Activated naive CD8-positive, alpha-beta T cell treated with anti-CD3 and anti-CD28 coated beads, Interleukin-2, amount 10 ng/mL, durations not matched to agents 7 days and 5 days (primary cell): ENCODE measurements around the gene EPHA7. TPM values are rescaled to one million over a fixed set of nuclear protein-coding genes. Genes with fewer than 3 reads are reported as not detected.

Experiments
- ATAC-seq: fragments of 150-1000 bp; cut with Tn5 transposase; one replicate; pipeline ENCODE4 v1.10.0; 2021; ENCODE audit warnings: low read depth, moderate library complexity
- POLR2A ChIA-PET: fragments of 350-600 bp; sonication (Branson Sonifier 250); formaldehyde crosslinking; loops from one replicate; lab custom pipeline; 2021; ENCODE audit warnings: antibody characterized with exemption; lab: Charles Lee
- DNase-seq: peaks from one replicate; pipeline ENCODE4 v3.0.0; 2021
- H3K27ac Mint-ChIP-seq: one replicate; pipeline ENCODE4 v1.8.0; 2022; ENCODE audit warnings: mild to moderate bottlenecking, mixed read lengths
- H3K27me3 Mint-ChIP-seq: one replicate; pipeline ENCODE4 v1.8.0; 2022; ENCODE audit warnings: mild to moderate bottlenecking, moderate library complexity, mixed read lengths
- H3K36me3 Mint-ChIP-seq: one replicate; pipeline ENCODE4 v1.8.0; 2021; ENCODE audit warnings: mild to moderate bottlenecking, mixed read lengths
- H3K4me1 Mint-ChIP-seq: one replicate; pipeline ENCODE4 v1.8.0; 2021; ENCODE audit warnings: mixed read lengths
- H3K4me3 Mint-ChIP-seq: one replicate; pipeline ENCODE4 v1.8.0; 2022; ENCODE audit warnings: mild to moderate bottlenecking, moderate library complexity, mixed read lengths
- H3K9me3 Mint-ChIP-seq: one replicate; pipeline ENCODE4 v1.8.0; 2021; ENCODE audit warnings: mixed read lengths
- total RNA-seq, 2 experiments: library from RNA; stranded (reverse); gene quantifications; one replicate each; pipeline ENCODE4 v1.2.3, GENCODE V29; 2021

EPHA7 gene
- not detected for total RNA-seq

DNA sequence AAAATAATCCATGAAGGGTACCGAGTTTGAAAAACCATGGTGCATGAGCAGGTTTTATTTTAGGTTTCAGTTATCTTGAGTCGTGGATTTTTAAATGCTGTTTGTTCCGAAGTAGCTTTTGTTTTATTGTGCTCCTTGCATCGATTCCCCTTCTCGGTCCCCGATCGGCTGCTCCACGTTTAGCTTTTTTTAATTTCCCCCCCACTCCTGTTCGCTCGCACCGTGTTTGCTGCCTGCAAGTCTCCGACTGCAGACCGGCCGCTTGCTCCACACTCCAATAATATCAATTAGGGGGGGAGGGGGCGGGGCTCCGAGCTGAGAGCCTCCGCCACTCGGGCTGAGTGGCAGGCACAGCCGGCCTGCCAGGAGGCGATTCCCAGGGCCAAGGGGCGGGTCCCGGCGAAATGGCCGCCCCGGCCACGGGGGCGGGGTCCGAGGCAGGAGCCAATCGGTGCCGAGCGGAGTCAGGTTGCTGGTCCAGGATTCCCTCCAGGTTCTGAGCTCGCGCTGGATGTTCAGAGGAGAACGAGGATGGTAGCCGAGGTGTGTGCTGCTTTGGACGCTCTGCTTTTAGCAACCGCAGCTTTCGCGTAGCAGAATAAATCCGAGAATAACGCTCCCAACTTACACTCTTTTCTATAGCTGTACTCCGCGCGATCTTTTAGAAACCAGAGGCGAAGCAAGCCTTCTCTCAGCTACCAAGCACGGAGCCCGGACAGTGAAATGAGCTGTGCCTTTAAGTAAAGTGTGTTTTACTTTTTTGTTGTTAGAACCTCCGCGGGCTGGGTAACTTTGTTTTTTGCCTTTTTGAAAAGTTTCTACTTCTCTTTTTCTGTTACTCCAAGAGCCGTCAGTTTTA is at the start of gene EPHA7:
Gene EPHA7 (minus strand): TSS at position 256 of the 859 bp plus-strand sequence. CDS start 218 bp downstream, at position 38.
- Mint-ChIP-seq H3K9me3 (no peaks in the 10 kb centered on the region), H3K4me1 (peaks cover 17% of the 10 kb centered on the region), H3K27me3 (peaks cover 61% of the 10 kb centered on the region), H3K4me3 (peak within 1 kb of the TSS; percentile 80), H3K27ac (no peak within 1 kb of the TSS), H3K36me3 (no peaks in the 10 kb centered on the region)
- POLR2A ChIA-PET: no interaction called here
- DNase-seq (peak; percentile 49), ATAC-seq (peak; percentile 62)

DNA sequence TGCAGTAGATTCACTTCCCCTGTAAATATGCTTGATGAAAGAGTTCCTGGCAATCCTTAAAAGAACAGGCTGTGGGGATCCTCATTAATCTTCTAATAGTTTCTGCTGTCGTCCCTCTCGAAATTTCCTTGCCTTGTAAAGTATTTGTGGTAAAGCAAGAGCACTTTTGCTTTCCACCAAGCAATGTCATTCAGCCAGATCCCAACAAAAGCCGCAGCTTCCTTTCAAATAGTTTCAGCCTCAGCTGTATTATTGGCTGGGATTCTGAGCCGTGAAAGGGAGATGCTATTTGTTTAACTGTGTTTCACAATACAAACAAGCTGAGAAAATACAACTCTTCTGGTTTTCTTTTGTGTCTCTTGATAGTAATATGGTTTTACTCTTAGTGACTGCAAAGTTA is 48.9 kb upstream of the EPHA7 start:
- Mint-ChIP-seq H3K27ac (no peak overlapping the region), H3K4me3 (no peak overlapping the region), H3K36me3 (no peaks in the 10 kb centered on the region), H3K4me1 (no peaks in the 10 kb centered on the region), H3K9me3 (no peaks in the 10 kb centered on the region), H3K27me3 (no peaks in the 10 kb centered on the region)
- POLR2A ChIA-PET: no interaction called here
- no peak for ATAC-seq
- DNase-seq: no peak

DNA sequence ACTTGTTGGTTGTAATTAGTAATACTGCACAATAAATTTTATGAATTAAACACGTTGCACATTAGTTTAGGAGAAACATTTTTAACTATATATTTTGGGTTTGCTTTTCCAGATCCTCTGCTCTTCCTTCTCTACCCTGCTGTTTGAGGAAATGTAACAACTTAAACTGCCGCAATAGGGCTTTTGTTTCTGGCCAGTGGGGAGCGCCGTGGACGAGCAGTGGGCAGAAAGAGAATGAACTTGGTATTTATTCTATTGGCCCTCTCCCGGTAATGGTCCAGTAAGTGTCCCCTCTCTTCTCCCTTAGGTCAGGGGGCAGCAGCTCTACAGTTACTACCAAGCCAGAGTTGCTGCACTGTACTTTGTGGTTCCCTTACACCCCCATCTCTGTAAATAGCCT is 35.2 kb upstream of the EPHA7 start:
- no peaks in the 10 kb centered on the region for H3K4me1 Mint-ChIP-seq
- DNase-seq (no peak), ATAC-seq (no peak)
- POLR2A ChIA-PET: no interaction called here
- no peak overlapping the region for H3K4me3 Mint-ChIP-seq
- no peaks in the 10 kb centered on the region for H3K27me3 Mint-ChIP-seq
- H3K27ac Mint-ChIP-seq: no peak overlapping the region
- H3K9me3 Mint-ChIP-seq: no peaks in the 10 kb centered on the region
- H3K36me3 Mint-ChIP-seq: no peaks in the 10 kb centered on the region

DNA sequence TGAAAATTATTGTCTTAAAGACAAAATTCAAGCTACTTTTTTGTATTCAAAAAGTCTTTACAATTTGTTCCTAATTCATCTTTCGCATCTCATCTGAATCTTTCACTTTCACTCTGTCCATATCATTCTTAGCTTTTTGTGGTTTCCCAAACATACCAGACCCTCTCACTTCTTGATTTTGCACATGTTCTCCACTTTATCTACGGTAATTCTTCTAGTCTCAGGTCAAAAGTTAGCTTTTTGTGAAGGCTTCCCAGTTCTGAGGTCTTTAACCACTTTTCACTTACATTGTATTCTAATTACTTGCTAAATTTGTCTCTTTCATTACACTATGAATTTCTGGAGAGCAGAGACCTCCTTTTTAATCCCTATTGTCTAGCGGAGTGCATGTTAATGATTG is 34.6 kb upstream of the EPHA7 start:
- no peaks in the 10 kb centered on the region for H3K36me3 Mint-ChIP-seq
- no peaks in the 10 kb centered on the region for H3K27me3 Mint-ChIP-seq
- H3K27ac Mint-ChIP-seq: no peak overlapping the region
- POLR2A ChIA-PET: no interaction called here
- no peak overlapping the region for H3K4me3 Mint-ChIP-seq
- no peaks in the 10 kb centered on the region for H3K9me3 Mint-ChIP-seq
- ATAC-seq: no peak
- no peak for DNase-seq
- no peaks in the 10 kb centered on the region for H3K4me1 Mint-ChIP-seq

DNA sequence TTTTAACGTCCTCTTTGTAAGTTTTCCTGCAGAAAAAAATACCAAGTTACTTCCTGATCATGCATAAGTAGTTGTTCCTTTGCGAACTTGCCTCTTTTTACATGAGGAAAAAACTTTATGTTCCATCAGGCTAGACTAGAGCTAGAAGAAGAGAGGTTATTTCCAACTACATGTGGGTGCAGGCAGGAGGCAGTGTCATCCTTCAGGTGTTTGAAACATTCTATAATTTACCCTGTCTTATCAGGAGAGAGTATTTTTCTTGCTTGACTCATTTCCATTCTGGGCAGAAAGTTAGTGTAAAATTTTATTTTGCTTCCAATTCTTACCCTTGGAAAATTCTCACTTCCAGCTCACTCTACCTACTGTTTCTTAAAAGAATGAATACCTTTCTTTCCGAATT is 28.5 kb upstream of the EPHA7 start:
- Mint-ChIP-seq H3K4me3 (no peak overlapping the region), H3K9me3 (no peaks in the 10 kb centered on the region), H3K27me3 (no peaks in the 10 kb centered on the region), H3K36me3 (no peaks in the 10 kb centered on the region), H3K27ac (no peak overlapping the region), H3K4me1 (no peaks in the 10 kb centered on the region)
- no peak for DNase-seq
- no peak for ATAC-seq
- POLR2A ChIA-PET: no interaction called here

DNA sequence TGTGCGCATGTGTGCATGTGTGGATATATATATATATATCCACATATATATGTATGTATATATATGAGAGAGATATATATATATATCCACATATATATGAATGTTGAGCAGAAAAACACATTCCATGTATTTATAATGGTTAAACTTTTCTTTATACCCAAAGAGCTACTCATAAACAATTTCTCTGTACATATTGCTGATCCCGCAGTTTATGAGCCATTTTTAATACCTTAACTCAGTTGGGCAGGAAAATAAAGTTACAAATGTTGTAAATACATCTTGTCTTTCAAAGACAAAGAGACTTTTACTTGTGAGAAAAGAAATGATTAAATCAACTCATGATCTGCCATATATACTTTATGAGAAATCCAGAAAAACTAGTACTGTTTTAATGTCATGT is 18.1 kb upstream of the EPHA7 start:
- H3K27ac Mint-ChIP-seq: no peak overlapping the region
- DNase-seq (no peak), ATAC-seq (no peak)
- no peaks in the 10 kb centered on the region for H3K9me3 Mint-ChIP-seq
- H3K4me1 Mint-ChIP-seq: no peaks in the 10 kb centered on the region
- H3K36me3 Mint-ChIP-seq: no peaks in the 10 kb centered on the region
- H3K27me3 Mint-ChIP-seq: no peaks in the 10 kb centered on the region
- no peak overlapping the region for H3K4me3 Mint-ChIP-seq
- POLR2A ChIA-PET: no interaction called here

DNA sequence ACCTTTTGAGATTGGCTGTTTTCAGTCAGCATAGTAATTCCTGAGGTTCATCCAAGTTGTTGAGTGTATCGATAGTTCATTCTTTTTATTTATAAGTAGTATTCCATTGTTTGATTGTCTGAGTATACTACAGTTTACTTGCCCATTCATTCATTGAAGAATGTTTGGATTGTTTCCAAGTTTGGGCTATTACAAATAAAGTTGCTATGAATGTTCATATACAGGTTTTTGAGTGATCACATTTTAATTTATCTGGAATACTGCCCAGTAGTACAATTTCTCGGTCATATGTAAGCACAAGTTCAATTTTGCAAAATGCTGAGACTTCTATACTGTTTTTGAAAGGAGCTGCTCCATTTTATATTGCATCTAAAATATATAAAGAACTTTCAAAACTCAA is 14.2 kb upstream of the EPHA7 start:
- H3K9me3 Mint-ChIP-seq: no peaks in the 10 kb centered on the region
- no peaks in the 10 kb centered on the region for H3K4me1 Mint-ChIP-seq
- DNase-seq (no peak), ATAC-seq (no peak)
- H3K27ac Mint-ChIP-seq: no peak overlapping the region
- H3K27me3 Mint-ChIP-seq: no peaks in the 10 kb centered on the region
- POLR2A ChIA-PET: no interaction called here
- H3K36me3 Mint-ChIP-seq: no peaks in the 10 kb centered on the region
- no peak overlapping the region for H3K4me3 Mint-ChIP-seq

DNA sequence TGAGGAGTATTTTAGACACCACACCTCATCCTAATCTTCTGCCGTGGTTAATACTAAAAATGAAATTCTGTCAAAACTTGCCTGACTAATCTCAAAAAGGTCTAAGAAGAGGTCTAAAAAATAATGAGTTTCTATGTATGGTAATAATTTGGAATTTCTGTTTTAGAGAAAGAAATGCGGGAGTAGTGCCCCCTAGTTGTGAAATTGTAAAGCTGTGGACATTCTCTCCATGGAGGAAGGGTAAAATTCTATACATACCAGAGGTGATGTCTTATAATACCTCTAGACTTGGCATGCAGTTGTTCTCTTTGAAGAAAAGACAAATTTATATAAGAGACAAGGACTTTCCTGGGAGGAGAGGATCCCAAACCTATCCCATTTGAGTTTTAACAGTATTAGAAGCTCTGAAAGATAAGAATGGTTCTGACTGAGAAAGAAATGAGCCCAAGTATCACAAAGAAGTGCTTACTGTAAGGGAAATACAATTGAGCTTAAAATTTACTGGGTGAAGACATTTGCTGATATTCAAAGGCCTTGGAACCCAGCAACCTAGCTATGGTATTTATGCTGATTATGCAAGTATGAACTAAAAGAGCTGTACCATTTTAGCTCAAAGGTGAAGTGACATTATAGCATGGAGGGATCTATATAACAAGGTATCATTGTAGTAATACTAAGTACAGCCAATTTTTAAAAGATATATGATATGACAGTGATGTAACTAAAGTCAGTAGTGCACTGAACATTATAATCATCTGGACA is 5.1 kb upstream of the EPHA7 start:
- H3K27me3 Mint-ChIP-seq: peaks cover 23% of the 10 kb centered on the region
- H3K4me3 Mint-ChIP-seq: no peak overlapping the region
- DNase-seq (no peak), ATAC-seq (no peak)
- no peaks in the 10 kb centered on the region for H3K9me3 Mint-ChIP-seq
- no peaks in the 10 kb centered on the region for H3K36me3 Mint-ChIP-seq
- peaks cover 4% of the 10 kb centered on the region for H3K4me1 Mint-ChIP-seq
- no peak overlapping the region for H3K27ac Mint-ChIP-seq
- POLR2A ChIA-PET: no interaction called here

DNA sequence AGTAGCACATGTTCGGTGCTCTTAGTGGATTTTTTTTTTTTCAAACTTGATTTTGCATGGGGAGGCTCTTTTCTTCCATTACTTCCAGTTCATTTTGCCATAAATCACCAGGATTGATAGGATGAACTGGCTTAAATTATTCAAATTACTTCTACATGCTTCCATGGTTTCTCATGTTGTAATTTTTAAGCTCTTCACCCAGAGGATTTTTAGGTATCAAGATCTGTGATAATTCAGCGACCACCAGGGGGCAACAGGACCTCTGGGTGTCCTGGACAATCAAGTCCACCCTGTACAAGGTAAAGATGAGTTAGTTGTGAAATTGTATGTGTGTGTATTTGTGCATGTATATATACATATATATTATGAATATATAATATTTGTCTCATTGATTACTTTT is 4.2 kb upstream of the EPHA7 start:
- Mint-ChIP-seq H3K36me3 (no peaks in the 10 kb centered on the region), H3K27ac (no peak overlapping the region), H3K27me3 (peaks cover 29% of the 10 kb centered on the region), H3K4me1 (peaks cover 7% of the 10 kb centered on the region), H3K4me3 (no peak overlapping the region), H3K9me3 (no peaks in the 10 kb centered on the region)
- ATAC-seq (no peak), DNase-seq (no peak)
- POLR2A ChIA-PET: no interaction called here

DNA sequence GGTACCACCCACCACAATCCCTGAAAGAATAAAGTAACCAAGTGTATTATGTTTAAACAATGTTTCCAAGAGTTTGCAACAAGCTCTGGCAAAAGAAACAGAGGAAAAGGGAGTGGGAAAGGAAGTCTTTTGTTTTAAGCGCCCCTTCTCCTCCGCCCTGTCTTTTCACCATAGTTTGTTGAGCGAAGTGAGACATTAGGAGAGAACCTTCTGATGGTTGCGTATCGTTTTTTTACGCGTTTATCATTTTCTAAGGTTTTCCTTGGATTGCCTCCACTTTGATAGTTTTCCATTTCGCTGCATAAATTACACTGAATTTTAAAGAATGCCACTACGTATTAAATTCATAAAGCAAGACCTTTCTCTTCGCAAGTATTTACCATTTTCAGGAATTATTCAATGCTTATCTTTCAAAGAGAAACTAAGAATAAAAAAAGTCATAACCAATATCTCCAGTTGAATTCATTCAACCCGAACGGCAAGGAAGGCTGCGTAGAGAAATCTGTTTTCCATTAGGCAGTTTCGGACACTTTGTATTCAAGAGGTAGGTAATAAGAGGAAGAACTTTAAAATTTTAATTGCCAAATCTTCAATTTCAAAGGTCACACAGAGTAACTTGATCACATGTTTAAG is 920 bp upstream of the EPHA7 start:
- DNase-seq: no peak
- ATAC-seq: no peak
- Mint-ChIP-seq H3K36me3 (no peaks in the 10 kb centered on the region), H3K9me3 (no peaks in the 10 kb centered on the region), H3K27me3 (peaks cover 55% of the 10 kb centered on the region), H3K4me3 (peak overlapping the region; percentile 80), H3K27ac (no peak overlapping the region), H3K4me1 (peaks cover 17% of the 10 kb centered on the region)
- POLR2A ChIA-PET: no interaction called here

DNA sequence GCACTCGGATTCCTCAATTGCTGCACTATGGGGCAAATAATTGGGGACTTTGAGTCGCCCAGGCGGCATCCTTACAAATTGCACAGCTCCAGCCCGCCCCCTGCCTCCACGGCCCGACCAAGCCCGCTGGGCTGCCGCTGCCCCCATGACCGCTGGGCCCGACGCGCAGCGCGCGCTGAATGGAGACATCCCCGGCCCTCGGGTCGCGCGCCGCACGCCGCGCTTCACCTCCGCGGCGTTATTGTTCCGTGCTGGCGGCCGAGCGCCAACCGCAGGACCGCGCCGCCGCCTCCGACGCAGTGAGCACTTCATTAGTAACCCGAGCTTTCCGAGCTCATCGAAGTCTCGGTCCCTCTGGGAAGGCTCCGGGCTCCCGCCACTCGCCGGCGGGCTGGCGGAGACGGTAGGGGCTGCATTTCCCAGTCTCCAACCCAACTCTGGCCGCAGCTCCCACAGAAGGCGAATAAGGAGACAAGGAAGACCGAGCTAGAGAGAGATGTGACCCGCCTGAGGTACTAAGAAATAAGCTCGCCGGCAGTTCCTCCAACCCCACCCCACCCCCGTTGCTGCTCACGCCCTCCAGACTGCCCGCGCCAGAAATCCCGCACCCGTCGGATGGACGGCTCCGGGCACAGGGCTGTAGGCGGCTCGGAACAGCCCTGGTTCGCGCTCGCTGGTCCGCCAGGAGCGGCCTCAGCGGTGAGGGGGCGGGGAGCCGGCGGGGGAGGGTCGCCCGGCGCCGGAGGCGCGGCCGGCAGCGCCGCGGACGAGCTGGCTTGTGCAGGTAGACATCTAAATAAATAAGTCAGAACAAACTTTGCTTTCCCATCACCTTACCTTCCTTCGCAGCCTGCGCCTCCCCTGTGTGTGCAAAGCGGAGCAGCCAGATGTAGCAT is 703 bp downstream of the EPHA7 start:
- no peaks in the 10 kb centered on the region for H3K9me3 Mint-ChIP-seq
- POLR2A ChIA-PET: no interaction called here
- H3K27ac Mint-ChIP-seq: no peak overlapping the region
- ATAC-seq: peak; percentile 16
- peak overlapping the region; percentile 80 for H3K4me3 Mint-ChIP-seq
- peaks cover 17% of the 10 kb centered on the region for H3K4me1 Mint-ChIP-seq
- H3K27me3 Mint-ChIP-seq: peaks cover 61% of the 10 kb centered on the region
- peak; percentile 34 for DNase-seq
- no peaks in the 10 kb centered on the region for H3K36me3 Mint-ChIP-seq

DNA sequence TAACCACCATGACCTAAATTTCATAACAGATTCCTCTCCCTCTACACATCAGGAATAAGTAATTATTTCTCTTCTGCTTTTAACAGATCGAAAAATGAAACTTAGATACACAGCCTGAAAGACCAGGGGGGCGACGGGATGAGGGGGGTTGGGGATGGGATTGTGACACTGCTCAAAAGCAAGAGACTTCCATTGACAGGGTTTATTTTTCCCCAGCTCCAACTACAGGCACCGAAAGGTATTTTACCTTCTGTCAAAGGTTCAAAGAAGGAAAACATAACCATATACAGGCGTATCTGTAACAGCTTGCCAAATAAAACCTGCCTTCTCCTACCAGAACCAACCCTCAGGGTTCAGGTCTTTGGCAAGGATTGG is 1.3 kb downstream of the EPHA7 start:
- POLR2A ChIA-PET: no interaction called here
- H3K27ac Mint-ChIP-seq: no peak overlapping the region
- peaks cover 61% of the 10 kb centered on the region for H3K27me3 Mint-ChIP-seq
- peak overlapping the region; percentile 49 for H3K4me3 Mint-ChIP-seq
- ATAC-seq (no peak), DNase-seq (no peak)
- no peaks in the 10 kb centered on the region for H3K36me3 Mint-ChIP-seq
- H3K9me3 Mint-ChIP-seq: no peaks in the 10 kb centered on the region
- H3K4me1 Mint-ChIP-seq: peaks cover 17% of the 10 kb centered on the region

DNA sequence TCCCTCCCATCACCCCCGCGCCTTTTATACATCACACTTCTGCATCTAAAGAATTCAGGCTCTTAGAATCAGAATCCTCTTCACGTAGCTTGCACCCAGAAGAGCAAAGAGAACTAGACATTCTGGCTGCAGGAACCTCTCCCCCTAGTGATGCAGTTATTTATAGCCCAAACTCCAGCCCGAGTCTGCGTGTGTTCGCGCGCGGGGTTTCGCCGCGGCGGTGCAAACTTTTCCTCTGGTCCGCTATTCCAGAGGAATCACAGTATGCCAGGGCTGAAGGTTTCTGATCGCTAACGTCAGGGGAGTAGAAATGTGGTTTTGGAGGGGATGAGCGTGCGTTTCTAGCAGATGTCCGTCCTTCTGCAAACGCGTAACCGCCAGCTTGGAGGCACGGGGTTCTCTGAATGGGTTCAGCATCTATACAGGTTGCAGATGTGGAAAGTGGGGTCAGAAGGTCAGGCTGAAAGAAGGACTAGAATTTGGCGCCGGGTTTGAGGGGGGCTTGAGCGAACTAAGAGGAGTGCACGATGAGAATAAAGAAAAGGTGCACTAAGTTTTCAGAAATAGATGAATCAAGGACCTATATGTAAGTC is 1.8 kb downstream of the EPHA7 start:
- peaks cover 17% of the 10 kb centered on the region for H3K4me1 Mint-ChIP-seq
- H3K36me3 Mint-ChIP-seq: no peaks in the 10 kb centered on the region
- H3K27me3 Mint-ChIP-seq: peaks cover 61% of the 10 kb centered on the region
- no peak for DNase-seq
- ATAC-seq: no peak
- no peak overlapping the region for H3K27ac Mint-ChIP-seq
- H3K9me3 Mint-ChIP-seq: no peaks in the 10 kb centered on the region
- POLR2A ChIA-PET: no interaction called here
- peak overlapping the region; percentile 49 for H3K4me3 Mint-ChIP-seq
